CD4-positive, CD25-positive, alpha-beta regulatory T cell (primary cell): ENCODE results near the gene COMMD1. TPM values are rescaled to one million over a fixed set of nuclear protein-coding genes. Genes with fewer than 3 reads are reported as not detected.
A peak's percentile ranks its signal among the peaks of the same experiment; 100 is the strongest.

Source experiments
- ATAC-seq, 2 donors: fragments of 150-1000 bp; cut with Tn5 transposase; one replicate each; pipeline ENCODE4 v1.10.0; 2021; ENCODE audit warnings: low read depth in 2 of 2, moderate number of reproducible peaks in 2 of 2, moderate library complexity in 1 of 2
- DNase-seq, 3 donors: peaks; one replicate each; pipeline versions ENCODE4 v3.0.0 to v3.0.0-alpha.2; 2012 to 2022; ENCODE audit warnings: mixed read lengths in 1 of 3
- H3K27ac ChIP-seq: one replicate; pipeline ENCODE4 v1.7.0; 2013; ENCODE audit warnings: mild to moderate bottlenecking, low read length; ENCODE audit not compliant: insufficient read depth, poor library complexity, severe bottlenecking
- H3K27me3 ChIP-seq: one replicate; pipeline ENCODE4 v1.7.0; 2013; ENCODE audit warnings: low read length; ENCODE audit not compliant: control insufficient read depth, insufficient read depth
- H3K36me3 ChIP-seq: one replicate; pipeline ENCODE4 v1.7.0; 2013; ENCODE audit warnings: mild to moderate bottlenecking, low read length, moderate library complexity; ENCODE audit not compliant: control insufficient read depth, insufficient read depth
- H3K4me1 ChIP-seq: 2 replicates; pipeline ENCODE4 v1.7.0; 2013; ENCODE audit warnings: mild to moderate bottlenecking, low read length; ENCODE audit not compliant: insufficient read depth, control insufficient read depth, poor library complexity, severe bottlenecking
- H3K4me3 ChIP-seq: one replicate; pipeline ENCODE4 v1.7.0; 2013; ENCODE audit warnings: low read depth, mild to moderate bottlenecking, low read length, moderate library complexity
- H3K9me3 ChIP-seq, 2 experiments: 1 replicate in 1 of 2; 2 replicates in 1 of 2; pipeline ENCODE4 v1.7.0; 2013; ENCODE audit warnings: low read length in 2 of 2, mild to moderate bottlenecking in 1 of 2, moderate library complexity in 1 of 2; ENCODE audit not compliant: control insufficient read depth in 2 of 2
- H3K27ac Mint-ChIP-seq, 3 donors: one replicate each; pipeline ENCODE4 v1.8.0; 2020 to 2022; ENCODE audit warnings: mild to moderate bottlenecking in 3 of 3, mixed read lengths in 3 of 3, moderate library complexity in 2 of 3
- H3K27me3 Mint-ChIP-seq: one replicate; pipeline ENCODE4 v1.8.0; 2022; ENCODE audit warnings: mild to moderate bottlenecking, mixed read lengths
- H3K36me3 Mint-ChIP-seq: one replicate; pipeline ENCODE4 v1.8.0; 2020; ENCODE audit warnings: mixed read lengths
- H3K4me1 Mint-ChIP-seq, 4 donors: one replicate each; pipeline ENCODE4 v1.8.0; 2020 to 2022; ENCODE audit warnings: mixed read lengths in 4 of 4, mild to moderate bottlenecking in 1 of 4
- H3K4me3 Mint-ChIP-seq, 4 donors: one replicate each; pipeline ENCODE4 v1.8.0; 2020 to 2022; ENCODE audit warnings: mild to moderate bottlenecking in 4 of 4, mixed read lengths in 4 of 4, moderate library complexity in 3 of 4
- H3K9me3 Mint-ChIP-seq, 7 donors: one replicate each; pipeline ENCODE4 v1.8.0; 2020 to 2022; ENCODE audit warnings: mixed read lengths in 7 of 7, mild to moderate bottlenecking in 3 of 7, moderate library complexity in 2 of 7
- polyA plus RNA-seq, 4 donors: library from polyadenylated mRNA; unstranded; fragments of 300-500 nt; fragmentation: Illumina TruSeq; gene quantifications; one replicate each; pipeline ENCODE4 v1.2.3, GENCODE V29; 2021
- total RNA-seq: library from RNA; stranded (reverse); gene quantifications from one replicate; pipeline ENCODE4 v1.2.3, GENCODE V29; 2022

Gene COMMD1
- total and polyA plus RNA-seq, 5 donors from 2014 or later = 21.4 to 79.2 (median 55.0) TPM

DNA sequence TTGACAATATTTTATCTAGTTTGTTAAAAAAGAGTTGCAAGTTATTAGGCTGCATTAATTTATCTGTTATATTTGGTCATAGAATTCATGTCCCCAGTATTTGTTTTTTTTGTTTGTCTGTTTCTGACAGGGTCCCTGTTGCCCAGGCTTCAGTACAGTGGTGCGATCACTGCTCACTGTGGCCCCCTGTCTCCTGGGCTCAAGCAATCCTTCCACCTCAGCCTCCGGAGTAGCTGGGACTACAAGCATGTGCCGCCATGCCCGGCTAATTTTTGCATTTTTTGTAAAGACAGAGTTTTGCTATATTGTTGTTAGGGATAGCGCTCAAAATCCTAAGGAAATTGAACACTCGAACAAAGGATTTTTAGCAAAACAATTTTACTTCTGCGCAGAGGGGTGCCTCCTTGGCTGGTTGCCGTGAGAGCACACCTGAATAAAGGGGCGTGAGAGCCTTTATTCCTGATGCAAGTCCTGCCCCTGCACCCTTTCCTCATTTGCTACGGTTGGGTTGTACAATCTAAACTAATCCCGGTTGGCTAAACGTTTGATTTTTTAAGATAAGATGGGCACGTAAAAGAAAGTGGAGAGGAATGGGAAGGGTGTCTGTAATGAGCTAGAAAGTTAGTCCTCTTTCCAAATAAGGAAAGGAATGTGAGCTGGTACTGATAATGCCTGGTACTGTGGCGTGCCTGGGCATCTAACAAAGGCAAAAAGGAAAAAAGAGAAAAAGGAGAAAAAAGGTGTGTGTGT lies 65.5 kb downstream of the COMMD1 start:
- H3K27ac ChIP-seq = no peak overlapping the region
- Mint-ChIP-seq H3K27me3 (no peaks in the 10 kb centered on the region), H3K36me3 (no peaks in the 10 kb centered on the region), H3K4me1 (peaks cover 0 to 4% (median 2%) of the 10 kb centered on the region in 4 donors), H3K27ac (peak overlapping the region in 1 of 3 donors; percentile 68), H3K9me3 (no peaks in the 10 kb centered on the region), H3K4me3 (no peak overlapping the region)
- H3K4me1 ChIP-seq = no peaks in the 10 kb centered on the region
- H3K36me3 ChIP-seq = no peaks in the 10 kb centered on the region
- ATAC-seq (no peak), DNase-seq (no peak)
- H3K27me3 ChIP-seq = no peaks in the 10 kb centered on the region
- H3K9me3 ChIP-seq = no peaks in the 10 kb centered on the region
- no peak overlapping the region for H3K4me3 ChIP-seq

DNA sequence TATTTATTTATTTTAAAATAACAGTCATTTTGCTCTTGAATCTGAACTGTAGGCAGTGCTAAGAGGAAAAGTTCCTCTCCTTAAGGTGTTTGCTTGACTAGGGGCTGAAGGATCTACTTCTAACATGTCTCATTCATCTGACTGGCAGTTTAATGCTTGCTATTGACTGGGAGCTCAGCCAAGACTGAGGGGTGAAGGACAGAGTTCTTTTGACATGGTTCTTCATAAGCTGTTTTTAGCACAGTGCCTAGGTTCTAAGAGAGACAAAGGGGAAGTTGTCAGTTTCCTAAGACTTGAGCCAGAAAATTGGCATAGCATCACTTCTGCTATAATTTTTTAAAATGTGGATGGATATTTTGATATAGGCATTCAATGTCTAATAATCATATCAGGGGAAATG lies 73.0 kb downstream of the COMMD1 start:
- no peak overlapping the region for H3K27ac Mint-ChIP-seq
- no peaks in the 10 kb centered on the region for H3K36me3 ChIP-seq
- no peak overlapping the region for H3K4me3 Mint-ChIP-seq
- no peaks in the 10 kb centered on the region for H3K27me3 Mint-ChIP-seq
- H3K9me3 Mint-ChIP-seq = peaks cover 0 to 21% (median 8%) of the 10 kb centered on the region in 7 donors
- ATAC-seq = no peak
- no peak for DNase-seq
- H3K4me1 Mint-ChIP-seq = peaks cover 3 to 6% (median 4%) of the 10 kb centered on the region in 4 donors
- no peaks in the 10 kb centered on the region for H3K27me3 ChIP-seq
- no peak overlapping the region for H3K27ac ChIP-seq
- peaks cover 11% of the 10 kb centered on the region for H3K36me3 Mint-ChIP-seq
- peaks cover 0 to 4% of the 10 kb centered on the region in 2 experiments for H3K9me3 ChIP-seq
- H3K4me3 ChIP-seq = no peak overlapping the region
- no peaks in the 10 kb centered on the region for H3K4me1 ChIP-seq

DNA sequence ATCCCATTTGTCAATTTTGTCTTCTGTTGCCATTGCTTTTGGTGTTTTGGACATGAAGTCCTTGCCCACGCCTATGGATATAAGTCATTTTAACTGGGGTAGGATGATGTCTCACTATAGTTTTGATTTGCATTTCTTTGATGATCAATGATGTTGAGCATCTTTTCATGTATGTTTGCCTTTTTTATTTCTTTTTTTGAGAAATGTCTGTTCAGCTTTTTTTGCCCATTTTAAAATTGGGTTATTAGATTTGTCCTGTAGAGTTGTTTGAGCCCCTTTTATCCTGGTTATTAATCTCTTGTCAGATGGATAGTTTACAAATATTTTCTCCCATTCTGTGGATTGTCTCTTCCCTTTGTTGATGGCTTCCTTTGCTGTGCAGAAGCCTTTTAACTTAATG lies 75.3 kb downstream of the COMMD1 start:
- peaks cover 0 to 21% (median 10%) of the 10 kb centered on the region in 7 donors for H3K9me3 Mint-ChIP-seq

DNA sequence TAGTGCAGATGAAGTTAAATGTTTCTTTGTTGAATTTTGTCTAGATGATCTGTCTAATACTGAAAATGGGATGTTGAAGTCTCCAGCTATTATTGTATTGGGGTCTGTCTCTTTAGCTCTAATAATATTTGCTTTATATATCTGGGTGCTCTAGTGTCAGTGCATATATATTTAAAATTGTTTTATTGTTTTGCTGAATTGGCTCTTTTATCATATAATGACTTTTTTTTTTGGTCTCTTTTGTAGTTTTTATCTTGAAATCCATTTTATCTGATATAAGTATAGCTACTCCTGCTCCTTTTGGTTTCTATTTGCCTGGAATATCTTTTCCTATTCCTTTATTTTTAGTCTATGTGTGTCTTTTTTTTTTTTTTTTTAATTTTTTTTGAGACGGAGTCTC lies 79.2 kb downstream of the COMMD1 start:
- Histone ChIP-seq H3K4me3 (no peak overlapping the region), H3K9me3 (peaks cover 0 to 4% of the 10 kb centered on the region in 2 experiments), H3K4me1 (no peaks in the 10 kb centered on the region), H3K27me3 (no peaks in the 10 kb centered on the region), H3K27ac (no peak overlapping the region), H3K36me3 (no peaks in the 10 kb centered on the region)
- Mint-ChIP-seq H3K27ac (peak overlapping the region in 1 of 3 donors; percentile 61), H3K9me3 (peaks cover 0 to 21% (median 10%) of the 10 kb centered on the region in 7 donors), H3K27me3 (no peaks in the 10 kb centered on the region), H3K4me3 (peak overlapping the region in 1 of 4 donors; percentile 21), H3K4me1 (peaks cover 0 to 20% (median 6%) of the 10 kb centered on the region in 4 donors), H3K36me3 (peaks cover 14% of the 10 kb centered on the region)
- DNase-seq (no peak), ATAC-seq (no peak)

More for the DNA sequence above, 75.3 kb downstream of the COMMD1 start:
- Mint-ChIP-seq H3K4me1 (peaks cover 0 to 18% (median 4%) of the 10 kb centered on the region in 4 donors), H3K36me3 (peaks cover 11% of the 10 kb centered on the region), H3K27me3 (no peaks in the 10 kb centered on the region), H3K27ac (no peak overlapping the region), H3K4me3 (no peak overlapping the region)
- no peak for DNase-seq
- H3K4me3 ChIP-seq = no peak overlapping the region
- H3K27ac ChIP-seq = no peak overlapping the region
- no peaks in the 10 kb centered on the region for H3K4me1 ChIP-seq
- H3K36me3 ChIP-seq = no peaks in the 10 kb centered on the region
- H3K27me3 ChIP-seq = no peaks in the 10 kb centered on the region
- H3K9me3 ChIP-seq = peaks cover 0 to 4% of the 10 kb centered on the region in 2 experiments
- no peak for ATAC-seq

DNA sequence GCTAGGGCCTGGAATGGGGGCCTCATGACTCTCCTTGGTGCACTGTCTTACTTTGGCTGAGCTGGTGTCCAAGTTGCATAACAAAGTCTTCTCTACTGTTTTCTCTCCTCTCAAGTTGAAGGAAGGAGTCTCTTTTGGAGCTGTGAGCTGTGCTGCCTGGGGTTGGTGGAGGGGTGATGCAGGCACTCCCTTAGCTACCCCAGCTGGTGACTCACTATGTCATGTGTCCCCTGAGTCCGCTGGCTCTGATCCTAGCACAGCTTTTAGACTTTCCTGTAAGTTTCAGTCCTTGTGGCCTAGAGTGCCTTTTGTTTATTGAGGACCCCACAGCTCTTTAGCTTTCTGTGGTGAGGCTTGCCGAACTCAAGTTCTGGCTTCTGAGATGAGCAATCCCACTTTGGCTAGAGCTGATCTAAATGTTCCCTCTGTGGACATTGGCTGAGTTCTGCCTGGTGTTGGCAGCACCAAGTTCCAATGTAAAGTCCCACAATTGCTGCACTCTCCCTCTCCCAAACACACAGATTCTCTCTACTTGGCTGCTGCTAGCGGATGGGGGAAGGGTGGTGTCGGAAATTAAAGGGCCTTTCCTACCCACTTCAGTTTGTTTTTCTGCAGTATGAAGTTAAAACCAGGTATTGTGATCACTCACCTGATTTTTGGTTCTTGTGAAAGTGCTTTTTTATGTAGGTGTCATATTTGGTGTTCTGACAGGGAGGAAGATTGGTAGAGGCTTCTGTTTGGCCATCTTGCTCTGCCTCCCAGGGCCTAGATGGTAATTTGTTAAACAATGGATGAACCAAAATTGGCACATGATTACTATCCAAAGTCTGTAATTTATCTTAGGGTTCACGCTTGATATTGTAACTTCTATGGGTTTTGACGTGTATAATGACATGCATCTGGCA lies 83.2 kb downstream of the COMMD1 start:
- Mint-ChIP-seq H3K36me3 (peaks cover 8% of the 10 kb centered on the region), H3K27ac (no peak overlapping the region), H3K4me1 (peaks cover 6 to 28% (median 7%) of the 10 kb centered on the region in 4 donors), H3K9me3 (peaks cover 0 to 4% (median under 1%) of the 10 kb centered on the region in 7 donors), H3K4me3 (no peak overlapping the region), H3K27me3 (no peaks in the 10 kb centered on the region)
- H3K36me3 ChIP-seq = no peaks in the 10 kb centered on the region
- ATAC-seq (no peak), DNase-seq (no peak)
- no peak overlapping the region for H3K4me3 ChIP-seq
- no peaks in the 10 kb centered on the region for H3K4me1 ChIP-seq
- H3K9me3 ChIP-seq = no peaks in the 10 kb centered on the region
- no peaks in the 10 kb centered on the region for H3K27me3 ChIP-seq
- H3K27ac ChIP-seq = no peak overlapping the region

DNA sequence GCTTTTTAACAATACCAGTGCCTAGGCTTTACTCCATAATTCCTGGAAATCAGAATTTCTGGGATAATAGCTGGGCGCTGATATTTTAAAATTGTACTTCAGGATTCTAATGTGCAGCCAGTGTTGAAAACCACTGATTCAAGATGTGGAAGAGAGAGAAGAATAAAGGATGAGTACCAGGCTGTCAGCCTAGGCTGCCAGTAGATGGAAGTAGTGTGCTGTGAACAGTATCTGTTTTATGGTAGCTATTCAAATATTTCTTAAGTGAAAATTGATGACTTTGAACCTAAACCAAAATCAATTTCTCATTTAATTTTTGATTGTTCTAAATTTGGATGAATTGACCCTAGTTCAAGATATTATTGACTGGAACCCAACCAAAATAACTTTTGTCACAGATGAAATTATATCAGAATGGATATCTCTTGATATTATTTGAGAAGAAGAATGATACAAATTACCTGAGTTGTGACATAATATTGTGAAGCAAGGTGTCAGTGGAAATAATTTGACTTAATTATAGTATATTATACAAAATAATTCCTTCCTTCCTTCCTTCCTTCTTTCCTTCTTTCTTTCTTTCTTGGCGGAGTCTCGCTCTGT lies 88.0 kb downstream of the COMMD1 start:
- no peak for ATAC-seq
- H3K27ac Mint-ChIP-seq = no peak overlapping the region
- H3K4me3 Mint-ChIP-seq = no peak overlapping the region
- no peak overlapping the region for H3K27ac ChIP-seq
- H3K27me3 ChIP-seq = no peaks in the 10 kb centered on the region
- H3K4me1 ChIP-seq = no peaks in the 10 kb centered on the region
- H3K4me3 ChIP-seq = no peak overlapping the region
- H3K4me1 Mint-ChIP-seq = peaks cover 0 to 12% (median 9%) of the 10 kb centered on the region in 4 donors
- peaks cover 7% of the 10 kb centered on the region for H3K36me3 Mint-ChIP-seq
- no peaks in the 10 kb centered on the region for H3K9me3 Mint-ChIP-seq
- no peaks in the 10 kb centered on the region for H3K9me3 ChIP-seq
- peak in 2 of 3 donors; percentile 17 to 65 for DNase-seq
- H3K36me3 ChIP-seq = no peaks in the 10 kb centered on the region
- H3K27me3 Mint-ChIP-seq = no peaks in the 10 kb centered on the region

DNA sequence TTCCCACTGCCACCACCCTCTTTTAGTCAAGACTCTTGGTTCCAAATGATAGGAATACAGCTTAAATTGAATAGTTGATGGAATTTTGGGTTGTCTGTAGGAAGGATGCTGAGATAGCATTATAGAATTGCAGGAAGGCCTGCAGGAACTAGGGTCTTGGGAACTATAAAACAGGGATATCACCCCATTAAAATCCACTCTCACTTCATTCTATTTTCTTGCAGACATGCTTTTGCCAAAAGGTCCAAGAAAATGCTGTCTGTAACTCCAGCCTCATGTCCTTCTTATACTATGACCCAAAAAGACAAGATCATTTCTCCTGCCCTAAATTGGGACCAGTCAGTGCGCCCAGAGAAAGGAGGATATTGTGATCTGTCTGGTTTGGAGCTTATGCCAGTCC lies 89.1 kb downstream of the COMMD1 start:
- DNase-seq = no peak
- Mint-ChIP-seq H3K4me1 (peaks cover 0 to 12% (median 9%) of the 10 kb centered on the region in 4 donors), H3K36me3 (peaks cover 7% of the 10 kb centered on the region), H3K27me3 (no peaks in the 10 kb centered on the region), H3K9me3 (no peaks in the 10 kb centered on the region), H3K27ac (peak overlapping the region in 1 of 3 donors; percentile 43), H3K4me3 (no peak overlapping the region)
- no peaks in the 10 kb centered on the region for H3K9me3 ChIP-seq
- ATAC-seq = no peak
- no peaks in the 10 kb centered on the region for H3K36me3 ChIP-seq
- H3K4me1 ChIP-seq = no peaks in the 10 kb centered on the region
- no peaks in the 10 kb centered on the region for H3K27me3 ChIP-seq
- no peak overlapping the region for H3K27ac ChIP-seq
- H3K4me3 ChIP-seq = no peak overlapping the region
